Measurements from ENCODE around the gene KIF4B.

The KIF4B gene

GRCh38 chr5:155013526-155013925 is at the start of gene KIF4B:
KIF4B (plus strand) TSS chr5:155013755; CDS start chr5:155013860, 105 bp downstream.
- Histone ChIP-seq H3K4me2 (no peak within 1 kb of the TSS), H3K4me3 (IDR thresholded peaks at IDR 0.05; ENCODE audit: insufficient read depth, low read depth, low read length) (no peak within 1 kb of the TSS), H2AFZ (ENCODE audit: low read depth) (no peak within 1 kb of the TSS), H3K27me3 (ENCODE audit: insufficient read depth, low read depth) (no peaks in the 10 kb centered on the region), H4K20me1 (ENCODE audit: insufficient read depth) (no peaks in the 10 kb centered on the region), H3K36me3 (ENCODE audit: insufficient read depth) (no peaks in the 10 kb centered on the region), H3K9ac (no peak within 1 kb of the TSS), H3K27ac (no peak within 1 kb of the TSS), H3K79me2 (ENCODE audit: insufficient read depth, low read depth) (no peaks in the 10 kb centered on the region), H3K4me1 (ENCODE audit: low read depth, poor library complexity, severe bottlenecking) (no peaks in the 10 kb centered on the region)
- no peak for TF ChIP-seq CTCF (conservative IDR thresholded peaks at IDR 0.05; ENCODE audit: low read depth, low read length)

GRCh38 chr5:154966081-154966841 is 47.3 kb upstream of the KIF4B start:
- Histone ChIP-seq H3K27me3 (ENCODE audit: insufficient read depth, low read depth) (no peaks in the 10 kb centered on the region), H4K20me1 (ENCODE audit: insufficient read depth) (no peaks in the 10 kb centered on the region), H3K4me1 (ENCODE audit: low read depth, poor library complexity, severe bottlenecking) (no peaks in the 10 kb centered on the region), H3K36me3 (ENCODE audit: insufficient read depth) (no peaks in the 10 kb centered on the region), H3K79me2 (ENCODE audit: insufficient read depth, low read depth) (no peaks in the 10 kb centered on the region), H3K27ac (no peak overlapping the region), H3K9ac (no peak overlapping the region), H3K4me3 (IDR thresholded peaks at IDR 0.05; ENCODE audit: insufficient read depth, low read depth, low read length) (no peak overlapping the region), H3K4me2 (no peak overlapping the region), H2AFZ (ENCODE audit: low read depth) (no peak overlapping the region)
- TF ChIP-seq CTCF (conservative IDR thresholded peaks at IDR 0.05; ENCODE audit: low read depth, low read length) = no peak

- H3K79me2 ChIP-seq (ENCODE audit: insufficient read depth, low read depth) = no peaks in the 10 kb centered on the region
- H3K9ac ChIP-seq = no peak overlapping the region
- no peak overlapping the region for H2AFZ ChIP-seq (ENCODE audit: low read depth)
- H3K27ac ChIP-seq = no peak overlapping the region
- H3K4me3 ChIP-seq (IDR thresholded peaks at IDR 0.05; ENCODE audit: insufficient read depth, low read depth, low read length) = no peak overlapping the region
- TF ChIP-seq CTCF (conservative IDR thresholded peaks at IDR 0.05; ENCODE audit: low read depth, low read length) = no peak
- no peaks in the 10 kb centered on the region for H4K20me1 ChIP-seq (ENCODE audit: insufficient read depth)
- H3K4me1 ChIP-seq (ENCODE audit: low read depth, poor library complexity, severe bottlenecking) = no peaks in the 10 kb centered on the region
- no peaks in the 10 kb centered on the region for H3K27me3 ChIP-seq (ENCODE audit: insufficient read depth, low read depth)
- H3K4me2 ChIP-seq = no peak overlapping the region
- H3K36me3 ChIP-seq (ENCODE audit: insufficient read depth) = no peaks in the 10 kb centered on the region
Measured at GRCh38 chr5:154966874-154967273, 46.7 kb upstream of the KIF4B start.

- Histone ChIP-seq H3K4me2 (no peak overlapping the region), H4K20me1 (ENCODE audit: insufficient read depth) (no peaks in the 10 kb centered on the region), H3K27me3 (ENCODE audit: insufficient read depth, low read depth) (no peaks in the 10 kb centered on the region), H3K4me3 (IDR thresholded peaks at IDR 0.05; ENCODE audit: insufficient read depth, low read depth, low read length) (no peak overlapping the region), H3K4me1 (ENCODE audit: low read depth, poor library complexity, severe bottlenecking) (no peaks in the 10 kb centered on the region), H3K36me3 (ENCODE audit: insufficient read depth) (no peaks in the 10 kb centered on the region), H3K79me2 (ENCODE audit: insufficient read depth, low read depth) (no peaks in the 10 kb centered on the region), H3K9ac (no peak overlapping the region), H2AFZ (ENCODE audit: low read depth) (no peak overlapping the region), H3K27ac (no peak overlapping the region)
- TF ChIP-seq CTCF (conservative IDR thresholded peaks at IDR 0.05; ENCODE audit: low read depth, low read length) = peak; percentile 61
Measured at GRCh38 chr5:154967421-154968024, 46.0 kb upstream of the KIF4B start.
